ENCODE measurements around the gene SCFD2.
"Not testable (repeated sequence)": the region's sequence is repeated elsewhere in the genome, so short reads cannot be mapped to it uniquely, and the experiment has no call there.

The SCFD2 gene

DNA sequence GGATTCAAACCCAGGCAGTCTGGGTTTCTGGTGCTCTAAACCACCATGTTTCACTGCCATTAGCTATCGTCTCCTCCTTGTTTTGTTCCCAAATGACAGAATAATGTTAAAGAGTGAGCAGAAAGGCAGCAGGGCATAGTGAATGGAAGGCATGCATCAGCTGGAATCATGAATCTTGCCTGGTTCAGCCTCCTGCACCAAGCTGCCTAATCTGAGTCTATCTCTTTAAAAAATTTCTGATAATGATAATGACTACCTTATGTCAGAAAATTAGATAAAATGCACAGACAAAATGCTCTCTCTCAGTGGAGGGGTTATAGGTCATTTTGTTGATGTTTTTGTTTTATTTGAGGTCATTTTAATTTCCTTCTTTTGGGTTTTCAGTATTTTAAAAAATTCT is 316.3 kb downstream of the SCFD2 start:
- DNase-seq (ENCODE audit: low read depth) = no peak

DNA sequence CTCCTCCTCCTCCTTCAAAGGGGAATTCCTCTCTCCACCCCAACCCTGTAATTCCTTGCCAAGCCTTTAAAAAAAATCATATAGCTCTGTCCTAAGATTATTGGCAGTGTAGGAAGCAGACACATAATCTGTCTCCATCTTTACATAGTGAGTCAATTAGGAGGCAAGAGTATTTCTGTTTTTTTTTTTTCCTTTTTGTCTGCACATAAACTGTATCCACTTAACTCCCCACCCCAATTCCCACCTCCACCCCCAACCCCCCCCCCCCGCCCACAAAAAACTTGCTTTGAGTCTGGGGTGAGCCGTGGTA is 321.3 kb downstream of the SCFD2 start:
- no peak for DNase-seq (ENCODE audit: low read depth)

DNA sequence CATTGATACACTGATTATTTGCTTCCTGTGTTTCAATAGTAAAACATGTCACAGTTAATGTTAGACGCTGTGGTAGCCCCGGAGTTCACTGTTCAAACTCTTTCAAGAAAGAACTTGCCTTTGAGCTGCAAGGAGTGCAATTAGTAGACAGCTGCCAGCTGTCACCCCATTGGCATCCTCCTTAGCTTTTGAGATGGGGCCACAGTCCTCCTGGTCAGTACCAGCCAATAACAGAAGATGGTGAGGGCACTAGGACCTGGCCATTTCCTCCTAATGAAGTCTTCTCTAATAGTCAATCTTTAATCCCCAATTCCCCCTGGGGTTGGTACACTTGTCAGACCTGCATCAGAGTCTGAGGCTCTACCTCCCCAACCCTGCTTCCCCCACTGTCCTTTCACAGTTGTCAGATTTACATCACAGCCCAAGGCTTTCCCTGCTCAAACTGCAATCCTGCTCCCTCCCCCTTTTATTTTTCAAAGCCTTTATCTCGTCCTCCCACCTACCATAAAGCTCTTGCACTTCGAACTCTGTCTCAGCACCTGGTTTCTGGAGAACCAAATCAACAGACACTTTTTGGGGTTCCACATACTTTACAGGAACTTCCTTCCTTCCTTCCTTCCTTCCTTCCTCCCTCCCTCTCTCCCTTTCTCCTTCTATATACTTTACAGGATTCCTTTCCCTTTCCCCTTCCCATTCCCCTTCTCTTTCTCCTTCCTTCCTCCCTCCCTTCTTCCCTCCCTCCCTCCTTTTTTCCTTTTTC is 321.8 kb downstream of the SCFD2 start:
- no peak for DNase-seq (ENCODE audit: low read depth)

DNA sequence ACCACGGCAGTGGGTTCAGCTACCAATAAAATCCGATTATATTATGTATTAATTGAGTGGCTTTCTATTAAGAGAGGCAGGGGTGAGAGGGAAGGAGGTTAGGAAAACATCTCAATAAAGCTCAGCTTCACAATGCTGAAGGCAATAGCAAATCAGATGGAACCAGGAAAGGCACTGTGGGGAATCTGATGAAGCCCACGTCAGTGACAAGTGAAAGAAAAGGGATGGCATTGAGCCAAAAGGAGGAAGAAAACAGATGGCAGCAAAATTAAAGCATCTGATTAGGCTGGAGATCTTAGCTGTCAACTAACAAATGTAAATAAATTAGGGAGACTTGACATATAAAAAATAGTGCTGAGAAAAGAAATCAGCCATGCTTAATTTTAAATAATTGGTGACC is 322.8 kb downstream of the SCFD2 start:
- no peak for DNase-seq (ENCODE audit: low read depth)

DNA sequence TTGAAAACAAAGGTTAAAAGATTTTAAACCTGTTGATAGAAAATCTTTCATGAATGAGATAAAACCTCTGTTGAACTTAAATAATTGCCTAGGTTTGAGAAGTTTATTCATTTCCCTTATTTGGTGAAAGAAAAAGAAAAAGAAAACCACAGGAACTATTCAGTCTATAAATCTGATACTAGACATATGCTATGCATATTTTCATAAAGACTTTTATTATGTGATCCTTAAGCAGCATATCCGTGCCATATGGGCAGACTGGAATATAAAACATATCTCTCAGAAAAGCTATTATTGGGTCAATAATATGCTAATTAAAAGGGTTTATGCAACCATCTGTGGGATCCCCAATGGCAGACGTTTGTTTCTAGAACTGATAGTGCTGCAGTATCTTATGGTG is 325.0 kb downstream of the SCFD2 start:
- DNase-seq (ENCODE audit: low read depth) = no peak

DNA sequence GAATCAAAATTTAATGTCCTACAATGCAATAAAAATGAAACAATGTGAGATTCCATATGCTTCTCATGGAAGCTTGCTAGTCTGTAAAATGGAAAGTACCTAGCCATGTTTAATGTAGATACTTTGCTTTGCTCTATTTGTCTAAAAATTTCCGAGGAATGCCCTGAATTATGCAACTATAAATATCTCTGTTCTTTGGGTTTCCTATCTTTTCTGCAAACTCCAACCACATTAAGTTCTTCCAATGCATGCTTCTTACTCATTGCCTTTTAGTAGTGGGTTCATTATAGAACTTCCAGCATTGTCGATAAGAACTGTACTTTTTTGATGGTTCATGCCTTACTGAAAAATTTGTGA is 325.4 kb downstream of the SCFD2 start:
- DNase-seq (ENCODE audit: low read depth) = no peak

DNA sequence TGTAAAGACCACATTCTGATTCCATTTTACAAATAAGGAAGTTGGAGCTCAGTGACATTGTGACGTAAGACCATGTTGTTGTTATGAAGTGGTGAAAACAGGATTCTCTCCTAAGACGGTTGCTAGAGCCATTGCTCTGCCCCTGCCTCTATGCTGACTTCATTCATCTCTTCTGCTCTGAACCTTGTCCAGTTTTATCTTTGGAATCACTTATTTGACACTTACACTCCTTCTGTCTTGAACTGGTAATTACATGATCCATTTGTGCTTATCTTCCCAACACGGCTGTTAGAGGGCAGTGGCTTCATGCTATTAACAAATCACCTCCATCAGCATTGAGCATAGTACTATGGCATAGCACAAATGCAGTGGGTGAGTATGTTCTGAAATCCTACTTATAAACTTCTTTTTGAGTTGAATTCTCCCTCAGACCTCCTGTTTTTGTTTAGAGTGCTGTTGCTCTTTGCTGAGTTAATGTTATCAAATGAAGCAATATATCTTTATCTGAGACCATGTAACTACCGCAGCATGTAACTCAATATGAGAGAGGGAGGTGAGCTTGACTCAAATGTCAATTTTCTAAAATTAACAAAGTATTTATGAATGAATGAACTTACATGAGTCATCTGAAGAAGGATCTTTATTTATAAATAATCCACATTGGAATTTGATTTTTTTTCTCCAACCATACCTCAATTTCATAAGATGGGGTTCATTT is 326.0 kb downstream of the SCFD2 start:
- DNase-seq (ENCODE audit: low read depth) = no peak

DNA sequence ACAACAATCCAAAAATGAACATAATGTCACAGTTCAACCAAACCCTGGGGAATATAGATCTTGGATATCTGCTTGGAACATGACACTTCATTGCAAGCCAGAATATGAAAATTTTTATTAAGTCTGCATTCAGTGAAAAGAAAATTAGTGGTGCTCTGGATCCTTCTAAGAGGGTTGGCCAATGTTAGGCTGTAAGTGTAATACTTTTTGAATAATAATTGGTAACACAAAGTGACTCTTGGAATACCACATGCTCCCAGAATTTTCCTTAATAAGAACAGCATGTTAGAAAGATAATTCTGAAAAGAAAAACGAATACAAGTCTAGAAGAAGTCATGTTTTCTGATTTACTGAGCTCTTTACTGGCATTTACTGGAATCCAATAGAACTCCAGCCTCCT is 328.0 kb downstream of the SCFD2 start:
- no peak for DNase-seq (ENCODE audit: low read depth)

DNA sequence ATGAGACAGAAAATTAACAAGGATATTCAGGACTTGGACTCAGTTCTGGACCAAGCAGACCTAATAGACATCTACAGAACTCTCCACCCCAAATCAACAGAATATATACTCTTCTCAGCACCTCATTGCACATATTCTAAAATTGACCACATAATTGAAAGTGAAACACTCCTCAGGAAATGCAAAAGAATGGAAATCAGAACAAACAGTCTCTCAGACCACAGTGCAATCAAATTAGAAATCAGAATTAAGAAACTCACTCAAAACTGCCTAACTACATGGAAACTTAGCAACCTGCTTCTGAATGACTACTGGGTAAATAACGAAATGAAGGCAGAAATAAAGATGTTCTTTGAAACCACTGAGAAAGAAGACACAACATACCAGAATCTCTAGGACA is 333.0 kb downstream of the SCFD2 start:
- not testable (repeated sequence) for DNase-seq (ENCODE audit: low read depth)

DNA sequence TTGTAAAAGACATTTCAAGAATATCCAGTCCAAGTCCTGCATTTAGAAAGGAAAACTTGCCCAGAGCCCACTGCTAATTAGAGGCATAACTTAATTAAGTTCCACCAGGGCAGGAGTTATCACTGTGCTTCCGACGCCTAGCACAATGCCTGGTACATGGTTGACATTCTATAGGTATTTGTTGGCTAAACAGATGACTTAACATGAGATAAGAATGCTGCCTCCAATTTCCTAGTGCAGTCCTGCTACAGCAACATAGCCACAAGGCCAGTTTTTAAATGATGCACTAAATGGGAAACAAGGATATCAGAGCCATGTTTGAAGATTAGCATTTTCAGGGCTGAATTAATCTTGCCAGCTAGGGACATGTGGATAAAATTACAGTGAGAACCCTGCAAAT is 339.6 kb downstream of the SCFD2 start:
- DNase-seq (ENCODE audit: low read depth) = no peak

DNA sequence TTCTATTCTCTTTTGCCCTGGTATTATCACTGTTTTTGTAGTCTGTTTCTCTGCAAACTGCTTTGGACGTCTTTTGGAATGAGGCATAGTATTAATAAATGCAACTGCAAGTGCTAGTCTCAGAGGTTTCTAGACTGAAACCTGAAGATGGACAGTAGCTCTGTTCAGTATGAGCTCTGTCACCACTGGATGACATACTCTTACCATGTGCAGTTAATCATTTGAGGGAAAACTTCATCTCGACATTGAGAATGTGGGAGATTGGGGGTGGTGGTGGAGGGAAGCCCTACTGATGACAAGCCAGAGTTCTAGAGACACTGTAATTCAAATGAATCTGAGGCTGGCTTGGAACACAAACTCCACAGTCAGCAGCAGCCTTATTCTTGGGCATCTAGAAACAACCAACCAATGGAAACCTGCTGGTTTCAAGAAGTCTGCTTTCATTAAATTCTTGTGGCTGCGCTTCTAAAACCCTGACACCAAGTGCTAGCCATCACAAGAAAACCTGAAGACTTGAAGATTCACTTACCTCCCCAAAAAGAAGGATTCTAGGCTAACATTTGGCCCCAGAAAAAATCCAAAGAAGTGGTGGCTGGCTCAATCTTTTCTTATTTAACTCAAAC is 342.1 kb downstream of the SCFD2 start:
- DNase-seq (ENCODE audit: low read depth) = no peak

DNA sequence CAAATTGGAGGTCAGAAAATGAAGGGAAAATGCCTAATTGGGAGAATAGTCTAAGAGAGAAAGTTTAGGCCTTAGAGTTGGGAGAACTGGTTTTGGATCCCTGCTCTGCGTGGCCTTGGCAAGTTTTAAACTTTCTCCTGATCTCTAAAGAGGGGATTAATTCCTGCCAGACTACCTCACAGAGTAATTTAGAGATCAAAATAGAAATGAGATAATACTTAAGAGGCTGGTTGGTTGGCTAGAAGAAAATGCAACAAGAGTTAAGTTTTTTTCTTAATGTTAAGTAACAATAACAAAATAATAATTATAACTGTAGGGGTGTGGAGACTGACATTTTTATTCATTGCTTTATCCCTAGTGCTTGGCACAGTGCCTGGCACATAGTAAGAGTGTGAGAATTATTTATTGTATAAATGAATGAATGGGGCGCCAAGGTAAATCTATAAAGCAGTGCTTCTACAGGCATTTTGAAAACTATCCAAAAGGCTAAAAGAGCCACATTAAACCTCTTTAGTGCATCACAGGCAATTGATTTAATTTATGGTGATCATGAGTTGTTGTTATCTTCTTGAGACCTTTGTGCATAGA is 343.3 kb downstream of the SCFD2 start:
- DNase-seq (ENCODE audit: low read depth) = no peak

DNA sequence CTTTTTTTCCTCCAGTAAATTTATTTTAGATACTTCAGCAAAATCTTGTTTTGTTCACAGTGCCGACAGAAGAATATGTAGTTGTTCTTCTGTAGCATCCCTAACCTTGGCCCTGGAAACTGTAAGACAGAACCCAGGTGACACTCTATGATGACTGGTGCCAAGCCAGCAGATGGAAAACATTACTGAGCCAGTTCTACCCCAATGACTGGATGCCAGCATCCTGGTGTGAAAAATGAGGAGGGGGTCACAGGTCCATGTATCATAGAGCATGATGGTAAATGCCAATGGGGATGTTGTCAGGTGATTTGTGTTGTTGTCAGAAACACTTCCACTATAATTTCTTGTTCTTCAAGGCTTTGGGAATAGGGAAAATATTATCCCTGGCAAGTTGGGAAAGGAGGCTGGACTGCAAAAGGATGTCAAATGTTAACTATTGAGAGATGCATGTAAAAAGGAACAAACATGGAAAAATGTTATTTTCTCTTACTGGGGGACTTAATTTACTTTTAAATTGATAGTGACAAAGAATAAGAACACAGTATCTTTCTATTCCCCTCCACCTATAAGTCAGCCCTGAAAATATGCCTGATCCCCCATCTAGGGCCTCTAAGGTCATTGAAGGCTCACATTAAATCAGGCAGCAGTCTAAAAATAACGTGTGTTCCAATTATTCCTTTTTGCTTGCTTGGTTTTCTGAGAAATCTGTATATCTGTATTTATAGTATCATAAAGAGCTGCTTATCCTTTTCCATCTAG is 343.9 kb downstream of the SCFD2 start:
- DNase-seq (ENCODE audit: low read depth) = no peak

DNA sequence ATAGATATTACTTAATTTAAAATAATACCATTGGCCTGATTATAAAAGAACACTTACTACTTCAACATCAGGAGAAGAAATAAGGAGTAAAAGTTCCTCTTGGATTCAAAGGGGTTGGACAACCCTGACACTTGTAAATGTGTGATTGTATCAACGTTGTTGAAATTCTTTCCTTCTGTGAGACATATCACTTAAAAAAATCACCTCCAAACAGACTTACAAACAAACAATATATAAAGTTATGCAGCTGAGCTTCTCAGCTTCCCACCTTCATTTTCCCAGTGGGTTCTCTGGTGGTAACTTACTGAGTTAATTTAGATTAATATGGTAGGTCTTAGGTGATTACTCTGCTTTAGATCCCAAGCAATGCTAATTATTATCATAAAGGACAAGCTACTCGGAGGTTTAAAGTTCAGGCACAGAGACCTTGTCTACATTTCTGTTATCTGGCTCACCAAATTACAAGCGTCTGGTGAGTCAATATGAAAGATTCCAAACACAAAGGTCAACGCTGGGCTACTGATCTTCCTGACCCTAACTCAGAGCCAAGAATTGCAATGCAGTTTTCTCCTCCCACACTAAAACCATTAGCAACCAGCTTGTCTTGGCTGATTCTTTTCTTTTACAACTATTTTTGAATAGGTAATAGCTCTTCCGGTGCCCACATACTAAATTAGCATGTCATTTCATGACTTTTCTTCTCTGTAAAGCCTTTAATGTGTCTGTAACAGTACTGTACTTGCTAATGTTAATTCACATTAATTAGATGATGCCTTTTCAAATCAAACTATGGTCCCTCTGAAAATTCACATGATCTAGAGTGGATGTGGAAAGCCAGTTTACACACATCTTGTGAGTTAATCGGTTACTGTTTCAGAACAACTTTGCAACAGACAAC is 346.1 kb downstream of the SCFD2 start:
- DNase-seq (ENCODE audit: low read depth) = no peak

DNA sequence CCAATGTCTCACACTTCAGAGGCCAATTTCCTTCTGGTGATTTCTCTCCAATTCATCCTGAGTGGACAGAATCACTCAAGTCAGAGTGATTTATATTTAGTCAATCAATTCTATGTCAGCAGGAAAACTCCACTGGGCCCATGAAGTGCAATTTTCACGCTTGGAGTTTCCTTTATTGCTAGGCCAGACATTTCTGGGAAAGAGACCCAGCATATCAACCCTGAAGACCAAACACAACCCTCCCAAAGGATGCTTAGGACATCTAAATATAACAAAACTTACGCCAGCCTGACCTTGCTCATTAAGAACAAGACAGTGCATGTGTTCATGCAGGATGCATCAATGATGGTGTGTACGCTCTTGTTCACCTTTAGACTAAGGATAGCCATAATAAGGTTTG is 347.4 kb downstream of the SCFD2 start:
- DNase-seq (ENCODE audit: low read depth) = no peak

DNA sequence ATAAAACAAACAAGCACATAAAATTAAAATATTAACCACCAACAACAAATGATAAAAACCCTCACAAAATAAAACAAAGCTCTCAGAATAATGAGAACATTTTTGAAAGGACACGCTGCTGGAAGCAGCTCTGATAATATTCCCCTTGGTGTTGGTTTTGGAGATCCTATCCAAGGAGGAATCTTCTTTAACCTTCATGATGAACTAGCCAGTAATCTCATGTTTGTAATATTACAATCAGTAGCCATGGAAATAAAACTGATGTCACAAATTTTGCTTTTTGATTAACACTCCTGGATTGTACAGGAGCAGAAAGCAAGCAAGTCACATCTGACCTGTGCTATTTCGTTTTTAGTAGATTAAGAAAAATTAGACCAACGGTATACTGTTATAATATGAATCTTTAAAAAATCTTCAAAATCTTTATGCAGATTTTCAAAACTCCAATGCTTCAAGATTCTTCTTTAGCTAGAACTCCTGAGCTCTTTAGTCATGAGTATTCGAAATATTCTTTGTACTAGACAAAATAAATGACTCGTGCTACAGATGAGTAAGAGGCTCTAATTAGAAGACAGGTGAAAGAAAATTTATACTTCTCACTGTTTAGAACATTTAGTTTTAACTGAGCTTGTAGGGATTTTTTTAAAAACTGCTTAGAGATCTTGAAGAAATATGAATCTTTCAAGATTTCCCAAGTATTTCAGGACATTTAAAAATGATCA is 349.6 kb downstream of the SCFD2 start:
- no peak for DNase-seq (ENCODE audit: low read depth)

DNA sequence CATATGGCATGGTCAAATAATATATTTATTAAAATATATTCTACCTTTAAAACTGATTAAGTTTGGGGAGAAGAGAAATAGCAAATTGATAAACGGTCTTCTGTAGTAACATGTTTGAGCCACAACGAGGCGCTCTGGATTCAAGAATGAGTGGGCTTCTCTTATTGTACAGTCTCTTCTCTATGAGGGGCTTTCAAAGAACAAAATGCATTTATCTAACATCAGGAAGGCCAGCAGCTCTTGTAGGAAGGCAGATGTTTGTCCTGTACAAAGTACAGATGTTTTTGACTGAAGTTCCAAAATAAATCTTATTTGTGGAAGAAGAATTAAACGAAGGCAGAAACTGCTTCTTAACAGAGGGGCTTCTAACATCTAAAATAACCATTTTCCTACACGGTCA is 350.2 kb downstream of the SCFD2 start:
- no peak for DNase-seq (ENCODE audit: low read depth)

DNA sequence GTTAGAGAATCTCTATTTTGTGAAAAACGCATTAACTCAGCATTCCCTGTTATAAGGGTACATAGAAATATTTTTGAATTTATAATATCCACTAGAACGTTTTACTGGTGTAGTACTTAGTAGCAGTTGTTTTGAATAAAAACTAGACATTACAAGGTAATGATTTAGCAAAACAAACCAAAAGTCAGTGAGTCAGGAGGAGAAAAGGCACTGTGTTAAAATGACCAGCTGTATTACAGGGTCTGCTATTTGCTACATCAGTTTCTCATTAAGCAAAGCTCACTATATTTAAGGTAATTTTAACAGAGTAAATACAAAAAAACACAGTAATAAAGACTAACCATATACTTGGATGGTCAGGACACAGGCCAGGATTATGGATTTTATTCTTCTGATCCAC is 351.0 kb downstream of the SCFD2 start:
- DNase-seq (ENCODE audit: low read depth) = no peak

DNA sequence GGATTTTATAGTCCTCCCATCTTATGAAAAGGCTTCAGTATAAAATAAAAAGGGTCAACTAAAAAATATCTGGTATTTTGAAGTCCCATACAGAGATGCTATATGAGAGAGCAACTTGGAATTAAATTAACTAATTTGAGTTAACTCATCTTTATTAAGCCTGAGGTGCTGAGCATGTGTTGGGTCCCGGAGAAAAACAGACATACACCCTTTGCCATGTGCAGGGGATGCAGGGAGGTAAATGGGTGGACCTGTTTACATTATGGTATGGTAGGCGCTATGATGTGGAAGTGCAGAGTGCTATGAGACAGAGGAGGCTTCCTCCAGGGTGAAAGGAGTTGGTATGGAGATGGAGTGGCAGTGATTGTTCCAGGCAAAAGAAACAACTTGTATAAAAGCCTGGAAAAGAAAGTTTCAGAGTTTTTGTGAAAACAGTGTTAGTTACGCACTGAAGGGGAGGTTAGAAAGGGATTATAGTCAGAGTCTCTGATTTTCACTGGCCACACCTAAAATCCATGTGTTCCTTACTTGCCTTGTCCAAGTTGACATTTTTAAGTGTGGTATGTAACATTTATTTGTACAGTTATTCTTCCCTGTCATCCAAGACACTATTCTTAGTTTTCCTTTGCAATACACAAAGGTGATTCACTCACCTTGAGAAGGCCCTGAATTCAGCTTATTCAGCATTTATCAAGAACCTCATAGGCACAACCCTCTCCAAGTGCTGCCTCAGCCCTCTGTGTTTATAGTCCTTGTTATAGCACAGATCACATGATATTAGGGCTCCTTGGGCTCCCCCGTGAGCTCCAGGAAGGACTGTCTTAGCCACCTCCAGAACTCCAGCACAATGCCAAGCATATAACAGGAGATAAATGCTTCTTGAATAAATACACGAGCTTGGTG is 351.7 kb downstream of the SCFD2 start:
- DNase-seq (ENCODE audit: low read depth) = no peak

DNA sequence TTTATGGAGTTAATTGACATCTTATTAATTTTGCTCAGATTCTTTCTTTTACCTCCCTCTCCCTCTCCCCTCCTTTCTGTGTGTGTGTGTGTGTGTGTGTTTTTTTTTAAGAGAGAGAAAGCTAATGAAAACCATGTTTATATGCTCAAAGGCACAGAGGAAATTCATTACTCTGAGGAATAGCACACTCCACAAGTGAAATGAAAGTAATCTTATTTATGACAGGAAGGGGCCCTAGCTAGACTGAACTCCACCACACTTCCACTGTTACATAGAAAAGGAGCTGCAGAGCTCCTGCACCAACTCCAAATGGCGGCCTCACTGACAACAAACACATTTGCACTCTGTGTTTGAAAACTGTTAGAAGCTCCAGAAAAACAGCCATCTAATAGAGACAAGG is 353.1 kb downstream of the SCFD2 start:
- no peak for DNase-seq (ENCODE audit: low read depth)
